ENCODE measurements around the gene KMT2C.

DNA sequence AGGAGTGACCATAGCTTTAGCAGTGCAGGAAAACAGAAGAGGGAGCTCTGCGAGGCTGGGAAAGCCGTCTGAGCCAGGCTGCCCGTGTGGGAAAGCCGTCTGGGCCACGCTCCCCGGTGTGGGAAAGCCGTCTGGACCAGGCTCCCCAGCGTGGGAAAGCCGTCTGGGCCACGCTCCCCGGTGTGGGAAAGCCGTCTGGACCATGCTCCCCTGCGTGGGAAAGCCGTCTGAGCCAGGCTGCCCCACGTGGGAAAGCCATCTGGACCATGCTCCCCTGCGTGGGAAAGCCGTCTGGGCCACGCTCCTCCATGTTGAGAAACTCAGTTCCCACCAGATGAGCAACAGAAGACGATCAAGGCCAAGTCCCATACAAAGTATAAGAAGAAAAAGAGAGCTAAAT is 308.6 kb downstream of the KMT2C start:
- TF ChIP-seq, protein P1, sequence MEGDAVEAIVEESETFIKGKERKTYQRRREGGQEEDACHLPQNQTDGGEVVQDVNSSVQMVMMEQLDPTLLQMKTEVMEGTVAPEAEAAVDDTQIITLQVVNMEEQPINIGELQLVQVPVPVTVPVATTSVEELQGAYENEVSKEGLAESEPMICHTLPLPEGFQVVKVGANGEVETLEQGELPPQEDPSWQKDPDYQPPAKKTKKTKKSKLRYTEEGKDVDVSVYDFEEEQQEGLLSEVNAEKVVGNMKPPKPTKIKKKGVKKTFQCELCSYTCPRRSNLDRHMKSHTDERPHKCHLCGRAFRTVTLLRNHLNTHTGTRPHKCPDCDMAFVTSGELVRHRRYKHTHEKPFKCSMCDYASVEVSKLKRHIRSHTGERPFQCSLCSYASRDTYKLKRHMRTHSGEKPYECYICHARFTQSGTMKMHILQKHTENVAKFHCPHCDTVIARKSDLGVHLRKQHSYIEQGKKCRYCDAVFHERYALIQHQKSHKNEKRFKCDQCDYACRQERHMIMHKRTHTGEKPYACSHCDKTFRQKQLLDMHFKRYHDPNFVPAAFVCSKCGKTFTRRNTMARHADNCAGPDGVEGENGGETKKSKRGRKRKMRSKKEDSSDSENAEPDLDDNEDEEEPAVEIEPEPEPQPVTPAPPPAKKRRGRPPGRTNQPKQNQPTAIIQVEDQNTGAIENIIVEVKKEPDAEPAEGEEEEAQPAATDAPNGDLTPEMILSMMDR (IDR thresholded peaks at IDR 0.05; ENCODE audit: insufficient read depth, low read length, poor library complexity, severe bottlenecking), result no peak
- TF ChIP-seq EZH2phosphoT487 (conservative IDR thresholded peaks at IDR 0.05; ENCODE audit: low read length), result no peak
